Breast epithelium (tissue), 4 donors: Measurements from ENCODE around the gene FFAR4. TPM values are rescaled to one million over a fixed set of nuclear protein-coding genes. Genes with fewer than 3 reads are reported as not detected.

ENCODE experiments used
- DNase-seq, 2 donors: peaks; one replicate each; pipeline ENCODE4 v3.0.0-alpha.2; 2019; ENCODE audit warnings: low spot score in 2 of 2
- H3K27ac ChIP-seq, 2 donors: fragments of 200-600 bp; sonication (generic) in 1 of 2; one replicate each; pipeline ENCODE4 v1.5.1; 2016 to 2019; ENCODE audit warnings: mild to moderate bottlenecking in 1 of 2
- H3K27me3 ChIP-seq, 2 donors: fragments of 200-600 bp; sonication (generic) in 1 of 2; one replicate each; pipeline versions ENCODE4 v1.5.1 to v1.6.0; 2017 to 2019; ENCODE audit warnings: control low read depth in 1 of 2, mild to moderate bottlenecking in 1 of 2
- H3K36me3 ChIP-seq: fragments of 200-600 bp; one replicate; pipeline ENCODE4 v1.5.1; 2019
- H3K4me1 ChIP-seq, 2 donors: fragments of 200-600 bp; sonication (generic); one replicate each; pipeline ENCODE4 v1.5.1; 2016 to 2019; ENCODE audit warnings: control low read depth in 1 of 2
- H3K4me3 ChIP-seq, 3 donors: fragments of 200-600 bp; sonication (generic); 1 replicate in 2 of 3; 2 replicates in 1 of 3; pipeline ENCODE4 v1.5.1; 2016 to 2019; ENCODE audit warnings: mild to moderate bottlenecking in 3 of 3, moderate library complexity in 2 of 3
- H3K9me3 ChIP-seq, 2 donors: fragments of 200-600 bp; sonication (generic) in 1 of 2; one replicate each; pipeline ENCODE4 v1.5.1; 2016 to 2019; ENCODE audit warnings: control low read depth in 1 of 2
- CTCF ChIP-seq, 3 donors: fragments of 450-650 bp; IDR thresholded peaks; one replicate each; pipeline ENCODE4 v1.5.1; 2016 to 2017; ENCODE audit warnings: antibody characterized with exemption in 3 of 3, mild to moderate bottlenecking in 3 of 3, moderate library complexity in 3 of 3
- POLR2A ChIP-seq: fragments of 450-650 bp; IDR thresholded peaks from one replicate; pipeline ENCODE4 v1.6.1; 2016; ENCODE audit warnings: antibody characterized with exemption, mild to moderate bottlenecking, moderate library complexity
- POLR2AphosphoS5 ChIP-seq, 3 donors: sonication (generic); formaldehyde crosslinking; IDR thresholded peaks; one replicate each; pipeline ENCODE4 v1.6.1; 2017; ENCODE audit warnings: antibody characterized with exemption in 3 of 3
- intact Hi-C: fragments of 100-400 bp; cut with DNase I; formaldehyde crosslinking; loops from one replicate; pipeline ENCODE4 v1.15.1; 2023; ENCODE audit warnings: low total_unique reads
- total RNA-seq, 3 donors: library from RNA; depleted of rRNA; stranded (reverse); fragments of >200 nt; gene quantifications; one replicate each; pipeline ENCODE4 v1.1.0, GENCODE V29; 2016

FFAR4 gene
- total RNA-seq, 3 donors from 2014 or later: 0.33 to 2.9 (median 1.0) TPM

- peaks cover 0 to 5% of the 10 kb centered on the region in 2 donors for H3K27me3 ChIP-seq
Measured at GRCh38 chr10:93596539-93596938, 30.1 kb downstream of the FFAR4 start.

GRCh38 chr10:93597075-93597599, 30.7 kb downstream of the FFAR4 start:
- TF ChIP-seq CTCF (IDR thresholded peaks at IDR 0.05) (no peak), POLR2A (no peak), POLR2AphosphoS5 (IDR thresholded peaks at IDR 0.05) (no peak)
- DNase-seq: no peak
- intact Hi-C loops: no loop called here
- Histone ChIP-seq H3K4me3 (no peak overlapping the region), H3K36me3 (no peaks in the 10 kb centered on the region), H3K4me1 (no peaks in the 10 kb centered on the region), H3K27me3 (peaks cover 0 to 6% of the 10 kb centered on the region in 2 donors), H3K9me3 (no peaks in the 10 kb centered on the region), H3K27ac (no peak overlapping the region)

More at GRCh38 chr10:93596539-93596938, 30.1 kb downstream of the FFAR4 start:
- no peak overlapping the region for H3K27ac ChIP-seq
- no peak overlapping the region for H3K4me3 ChIP-seq
- H3K9me3 ChIP-seq: no peaks in the 10 kb centered on the region
- intact Hi-C loops: no loop called here
- DNase-seq: no peak
- H3K4me1 ChIP-seq: no peaks in the 10 kb centered on the region
- TF ChIP-seq CTCF (IDR thresholded peaks at IDR 0.05) (no peak), POLR2AphosphoS5 (IDR thresholded peaks at IDR 0.05) (no peak), POLR2A (no peak)
- no peaks in the 10 kb centered on the region for H3K36me3 ChIP-seq

DNA sequence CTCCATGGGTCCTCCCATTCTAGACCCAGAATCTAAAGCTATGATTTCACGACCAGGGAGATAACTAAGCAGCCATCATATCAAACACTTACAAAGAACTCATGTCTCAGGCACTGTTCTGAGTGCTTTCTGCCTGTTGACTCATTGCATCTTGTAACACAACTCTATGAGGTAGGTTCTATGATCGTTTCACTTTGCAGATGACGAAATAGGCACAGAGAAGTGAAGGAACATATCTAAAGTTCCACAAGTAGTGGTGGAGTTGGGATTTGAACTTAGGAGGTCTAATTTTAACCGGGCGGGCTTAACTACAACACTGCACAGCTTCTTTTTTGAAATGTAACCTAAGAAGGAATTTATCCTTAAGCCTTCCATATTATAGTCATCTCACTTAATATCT, 31.7 kb downstream of the FFAR4 start:
- Histone ChIP-seq H3K9me3 (no peaks in the 10 kb centered on the region), H3K27ac (no peak overlapping the region), H3K4me1 (no peaks in the 10 kb centered on the region), H3K27me3 (peaks cover 0 to 13% of the 10 kb centered on the region in 2 donors), H3K36me3 (no peaks in the 10 kb centered on the region), H3K4me3 (no peak overlapping the region)
- TF ChIP-seq CTCF (IDR thresholded peaks at IDR 0.05): no peak
- TF ChIP-seq POLR2A: no peak
- no peak for TF ChIP-seq POLR2AphosphoS5 (IDR thresholded peaks at IDR 0.05)
- no peak for DNase-seq
- intact Hi-C loops: no loop called here

DNA sequence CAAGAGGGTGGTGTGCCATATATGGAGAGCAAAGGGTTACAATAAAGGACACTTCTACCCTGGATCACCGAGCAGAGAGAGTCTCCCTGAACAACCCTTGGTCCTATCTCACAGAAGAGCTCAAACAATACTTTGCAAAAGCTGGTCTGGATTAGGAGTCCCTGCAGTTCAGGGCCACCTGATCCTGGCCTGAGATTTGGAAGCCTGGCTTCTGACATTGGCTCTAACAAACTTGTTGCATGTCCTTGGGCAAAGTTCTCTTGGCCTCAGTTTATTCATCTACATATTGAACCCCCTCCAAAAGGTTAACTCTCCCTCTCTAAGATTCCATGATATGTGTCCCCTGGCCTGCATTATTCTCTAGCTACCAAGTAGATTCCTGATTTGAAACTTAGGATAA, 32.9 kb downstream of the FFAR4 start:
- no peaks in the 10 kb centered on the region for H3K36me3 ChIP-seq
- TF ChIP-seq POLR2A: no peak
- no peak for TF ChIP-seq CTCF (IDR thresholded peaks at IDR 0.05)
- TF ChIP-seq POLR2AphosphoS5 (IDR thresholded peaks at IDR 0.05): no peak
- no peak overlapping the region for H3K4me3 ChIP-seq
- no peaks in the 10 kb centered on the region for H3K4me1 ChIP-seq
- H3K27ac ChIP-seq: no peak overlapping the region
- intact Hi-C loops: no loop called here
- no peak for DNase-seq
- H3K27me3 ChIP-seq: peaks cover 0 to 16% of the 10 kb centered on the region in 2 donors
- H3K9me3 ChIP-seq: no peaks in the 10 kb centered on the region

DNA sequence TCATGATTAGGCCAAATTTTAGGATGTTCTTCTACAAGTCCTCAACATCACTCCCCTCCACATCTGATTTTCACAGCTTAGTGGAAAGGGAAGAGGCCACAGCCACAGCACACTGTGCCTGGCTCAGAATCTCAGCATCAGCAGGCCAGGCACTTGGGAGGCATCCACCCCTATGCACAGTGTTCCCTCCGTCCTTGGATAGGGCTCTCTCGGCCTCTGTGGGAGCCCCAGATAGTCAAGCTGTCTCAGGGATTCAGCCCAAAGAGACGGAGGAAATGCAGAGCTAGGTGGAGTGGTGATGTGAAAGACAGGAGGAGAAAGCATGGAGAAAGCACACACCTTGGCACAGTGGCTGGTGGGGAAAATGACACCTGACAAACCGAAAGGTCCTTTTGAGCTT, 33.3 kb downstream of the FFAR4 start:
- no peaks in the 10 kb centered on the region for H3K4me1 ChIP-seq
- H3K4me3 ChIP-seq: no peak overlapping the region
- H3K36me3 ChIP-seq: no peaks in the 10 kb centered on the region
- H3K27me3 ChIP-seq: peaks cover 0 to 18% of the 10 kb centered on the region in 2 donors
- no peaks in the 10 kb centered on the region for H3K9me3 ChIP-seq
- DNase-seq: no peak
- TF ChIP-seq POLR2A: no peak
- no peak for TF ChIP-seq POLR2AphosphoS5 (IDR thresholded peaks at IDR 0.05)
- no peak for TF ChIP-seq CTCF (IDR thresholded peaks at IDR 0.05)
- intact Hi-C loops: no loop called here
- H3K27ac ChIP-seq: no peak overlapping the region
